NT2/D1 (cell line): ENCODE results near the gene ABI3.

ENCODE experiments used
- YY1 ChIP-seq: IDR thresholded peaks from 2 replicates; pipeline ENCODE4 v1.6.1; 2011; ENCODE audit not compliant: insufficient read length, insufficient read depth
- ZNF274 ChIP-seq: IDR thresholded peaks from 2 replicates; pipeline ENCODE4 v1.6.1; 2011; ENCODE audit warnings: mild to moderate bottlenecking, low read depth, low read length

GRCh38 chr17:49219987-49220386 is 9.5 kb downstream of the ABI3 start:
- TF ChIP-seq ZNF274 (no peak), YY1 (no peak)
